GM13977 (cell line): Measurements from ENCODE around the gene DROSHA.

Experiments used
- DNase-seq: peaks from one replicate; pipeline ENCODE4 v3.0.0; 2012; ENCODE audit warnings: low spot score
- in situ Hi-C: fragments of 300-500 bp; cut with MboI; formaldehyde crosslinking; loops from one replicate; pipeline ENCODE4 v1.12.0; 2022; ENCODE audit warnings: low sequenced_read_pairs, low pct_unique_long_range_greater_than_20kb, mixed read lengths, inconsistent platforms; ENCODE audit not compliant: unreplicated experiment
- TF ChIP-seq, protein P1 (sequence below): IDR thresholded peaks from 2 replicates; pipeline ENCODE4 v1.5.1; 2012; ENCODE audit warnings: mild to moderate bottlenecking, control low read depth; ENCODE audit not compliant: insufficient read depth; ENCODE audit errors: extremely low read depth, missing control alignments

DROSHA gene

DNA sequence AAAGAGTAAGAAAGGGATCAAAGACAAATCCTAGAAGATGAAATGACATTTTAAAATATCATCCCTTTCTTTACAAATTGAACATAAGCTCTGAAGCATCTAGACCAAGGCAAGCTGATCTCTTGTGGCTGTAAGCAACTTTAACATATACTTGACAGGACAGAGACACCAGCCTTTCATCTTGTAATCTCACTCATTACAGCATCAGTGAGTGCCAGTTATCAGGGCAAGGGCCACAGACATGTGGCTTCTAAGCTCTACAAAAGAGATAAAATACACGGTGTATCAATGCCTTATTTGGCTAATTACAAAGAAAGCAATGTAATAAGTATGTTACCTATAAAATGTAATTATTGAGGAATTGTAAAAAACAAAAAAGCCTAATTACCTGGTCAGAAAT lies 95.0 kb downstream of the DROSHA start:
- TF ChIP-seq, protein P1, sequence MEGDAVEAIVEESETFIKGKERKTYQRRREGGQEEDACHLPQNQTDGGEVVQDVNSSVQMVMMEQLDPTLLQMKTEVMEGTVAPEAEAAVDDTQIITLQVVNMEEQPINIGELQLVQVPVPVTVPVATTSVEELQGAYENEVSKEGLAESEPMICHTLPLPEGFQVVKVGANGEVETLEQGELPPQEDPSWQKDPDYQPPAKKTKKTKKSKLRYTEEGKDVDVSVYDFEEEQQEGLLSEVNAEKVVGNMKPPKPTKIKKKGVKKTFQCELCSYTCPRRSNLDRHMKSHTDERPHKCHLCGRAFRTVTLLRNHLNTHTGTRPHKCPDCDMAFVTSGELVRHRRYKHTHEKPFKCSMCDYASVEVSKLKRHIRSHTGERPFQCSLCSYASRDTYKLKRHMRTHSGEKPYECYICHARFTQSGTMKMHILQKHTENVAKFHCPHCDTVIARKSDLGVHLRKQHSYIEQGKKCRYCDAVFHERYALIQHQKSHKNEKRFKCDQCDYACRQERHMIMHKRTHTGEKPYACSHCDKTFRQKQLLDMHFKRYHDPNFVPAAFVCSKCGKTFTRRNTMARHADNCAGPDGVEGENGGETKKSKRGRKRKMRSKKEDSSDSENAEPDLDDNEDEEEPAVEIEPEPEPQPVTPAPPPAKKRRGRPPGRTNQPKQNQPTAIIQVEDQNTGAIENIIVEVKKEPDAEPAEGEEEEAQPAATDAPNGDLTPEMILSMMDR = no peak
- in situ Hi-C loops = no loop called here
- DNase-seq = no peak

DNA sequence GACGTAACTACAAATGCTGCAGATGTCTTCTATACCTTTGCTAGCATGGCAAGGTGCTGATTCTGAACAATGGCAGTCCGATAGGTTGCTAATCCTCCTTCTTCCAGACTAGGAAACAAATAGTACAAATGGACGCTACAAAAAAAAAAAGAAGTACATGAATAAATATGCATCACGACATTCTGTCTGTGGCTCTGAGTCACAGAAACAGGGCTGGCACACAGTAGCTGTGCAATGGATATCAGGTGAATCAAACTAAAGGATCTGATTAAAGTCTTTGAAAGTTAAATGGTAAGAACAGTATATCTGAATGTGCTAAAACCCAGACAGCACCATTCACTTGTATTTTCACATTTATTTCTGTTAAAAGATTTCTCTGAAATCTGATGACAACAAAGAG lies 96.2 kb downstream of the DROSHA start:
- no peak for DNase-seq
- TF ChIP-seq, protein P1 = no peak
- in situ Hi-C loops = no loop called here

DNA sequence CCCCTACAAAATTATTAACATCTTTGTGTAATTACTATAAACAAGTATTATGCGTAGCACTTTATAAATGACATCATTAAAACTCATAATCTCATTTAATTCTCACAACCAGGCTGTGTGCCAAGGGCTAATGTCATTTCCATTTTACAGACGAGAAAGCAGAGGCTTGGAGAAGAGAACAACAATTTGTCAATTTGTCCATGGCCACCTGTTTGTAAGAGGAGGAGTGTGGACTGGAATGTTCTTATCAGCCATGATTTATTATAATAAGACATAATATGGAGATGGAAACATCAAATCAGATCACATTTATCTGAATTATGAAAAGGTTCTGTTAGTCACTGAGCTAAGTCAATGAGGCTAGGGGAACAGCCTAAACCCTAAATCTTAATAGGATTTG lies 97.0 kb downstream of the DROSHA start:
- TF ChIP-seq, protein P1 = no peak
- in situ Hi-C loops = no loop called here
- no peak for DNase-seq

DNA sequence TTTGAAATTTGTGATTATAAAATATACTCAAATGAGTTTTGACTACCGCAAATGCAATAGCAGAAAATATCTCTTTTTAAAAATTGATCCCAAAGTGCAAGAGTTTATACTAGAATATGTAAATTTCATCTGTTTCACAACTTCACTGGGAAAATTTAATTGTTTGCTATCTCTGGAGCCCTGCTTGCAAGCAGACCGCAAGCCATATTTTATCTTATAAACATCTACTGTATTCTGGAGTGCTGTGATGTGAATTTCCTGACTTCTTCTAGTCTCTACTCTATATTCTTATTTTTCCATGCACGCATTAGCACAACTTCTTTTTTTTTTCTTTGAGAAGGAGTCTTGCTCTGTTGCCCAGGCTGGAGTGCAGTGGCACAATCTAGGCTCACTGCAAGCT lies 98.7 kb downstream of the DROSHA start:
- no peak for DNase-seq
- in situ Hi-C loops = no loop called here
- TF ChIP-seq, protein P1 = no peak

DNA sequence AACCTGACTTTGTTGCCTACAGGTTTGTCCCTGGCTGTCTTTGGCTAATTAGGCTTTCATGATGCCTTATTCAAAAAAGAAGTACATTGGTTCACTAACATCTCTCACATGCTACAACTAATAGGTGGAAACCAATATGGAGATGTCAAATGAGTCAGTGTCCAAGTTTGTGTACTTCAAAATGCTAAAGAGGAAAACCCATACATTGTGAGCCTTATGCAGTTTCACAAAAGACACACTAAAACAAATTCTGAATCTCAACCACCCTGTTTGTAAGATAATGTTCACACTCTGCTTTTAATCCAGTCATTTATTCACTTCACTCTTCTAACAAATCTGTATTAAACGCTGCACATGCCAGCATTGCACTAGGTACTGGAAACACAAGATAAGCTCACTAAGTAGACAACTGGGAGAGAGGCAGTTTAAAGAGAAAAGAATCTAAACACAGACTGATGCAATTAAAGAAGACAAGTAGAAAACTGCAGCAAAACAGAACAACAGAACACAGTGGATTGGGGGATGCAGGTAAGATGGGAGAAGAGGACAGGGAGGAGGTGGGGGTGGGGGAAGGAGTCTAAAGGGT lies 104.1 kb downstream of the DROSHA start:
- TF ChIP-seq, protein P1 = no peak
- in situ Hi-C loops = no loop called here
- DNase-seq = no peak

DNA sequence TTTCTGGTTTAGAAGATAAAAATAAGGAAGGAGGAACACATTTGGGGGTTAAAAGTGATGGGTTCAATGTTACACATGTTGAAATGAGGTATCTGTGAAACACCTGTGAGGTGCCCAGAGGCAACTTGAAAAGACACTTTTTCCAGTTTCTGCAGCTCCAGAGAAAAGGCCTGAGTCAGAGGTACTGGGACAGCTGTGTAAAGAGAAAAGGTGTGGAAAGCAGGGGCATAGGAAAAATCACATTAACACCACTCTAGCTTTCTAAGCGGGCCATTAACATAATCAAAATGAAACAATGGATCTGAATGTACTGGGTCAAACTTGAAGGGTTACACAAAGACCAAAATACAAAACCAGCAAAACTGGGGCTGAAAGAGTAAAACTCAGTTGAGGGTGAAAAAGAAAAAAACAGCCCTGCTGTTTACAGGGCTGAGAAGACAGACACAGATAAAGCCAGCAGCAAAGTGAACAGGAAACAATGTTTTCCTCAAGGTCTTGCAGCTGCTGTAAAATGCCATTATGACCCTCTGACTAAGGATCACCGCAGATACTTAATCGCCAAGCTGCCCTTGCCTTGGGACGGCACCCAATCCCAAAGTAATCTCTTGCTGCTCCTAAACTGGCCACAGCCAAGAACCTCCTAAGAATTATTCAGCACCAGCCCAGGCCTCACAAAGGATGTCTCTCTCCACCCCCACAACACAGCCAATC lies 104.7 kb downstream of the DROSHA start:
- TF ChIP-seq, protein P1 = no peak
- no peak for DNase-seq
- in situ Hi-C loops = no loop called here
